ENCODE measurements around the gene RCN2.
A peak's percentile ranks its signal among the peaks of the same experiment; 100 is the strongest.
"Not testable (repeated sequence)": the region's sequence is repeated elsewhere in the genome, so short reads cannot be mapped to it uniquely, and the experiment has no call there.

Gene RCN2, protein sequence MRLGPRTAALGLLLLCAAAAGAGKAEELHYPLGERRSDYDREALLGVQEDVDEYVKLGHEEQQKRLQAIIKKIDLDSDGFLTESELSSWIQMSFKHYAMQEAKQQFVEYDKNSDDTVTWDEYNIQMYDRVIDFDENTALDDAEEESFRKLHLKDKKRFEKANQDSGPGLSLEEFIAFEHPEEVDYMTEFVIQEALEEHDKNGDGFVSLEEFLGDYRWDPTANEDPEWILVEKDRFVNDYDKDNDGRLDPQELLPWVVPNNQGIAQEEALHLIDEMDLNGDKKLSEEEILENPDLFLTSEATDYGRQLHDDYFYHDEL

GRCh38 chr15:76931397-76932134 is at the start of gene RCN2:
RCN2 (plus strand) TSS chr15:76931749; CDS start chr15:76931842, 93 bp downstream.
- peak; percentile 83 for DNase-seq (ENCODE audit: low read depth)

DNA sequence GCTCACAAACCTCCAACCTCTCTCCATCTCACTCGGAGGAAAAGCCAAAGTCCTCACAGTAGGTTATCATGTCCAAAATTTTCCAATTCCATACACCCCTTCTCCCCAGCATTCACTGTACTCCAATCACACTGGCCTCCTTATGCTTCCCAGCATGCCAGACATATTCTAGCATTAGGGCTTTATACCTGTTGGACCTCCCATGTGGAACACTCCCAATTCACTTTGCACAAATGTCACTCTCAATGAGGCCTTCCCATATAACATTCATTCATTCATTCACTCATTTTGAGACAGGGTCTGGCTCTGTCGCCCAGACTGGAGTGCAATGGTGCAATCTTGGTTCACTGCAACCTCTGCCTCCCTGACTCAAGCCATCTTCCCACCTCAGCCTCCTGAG is 46.3 kb upstream of the RCN2 start:
- no peak for DNase-seq (ENCODE audit: low read depth)

DNA sequence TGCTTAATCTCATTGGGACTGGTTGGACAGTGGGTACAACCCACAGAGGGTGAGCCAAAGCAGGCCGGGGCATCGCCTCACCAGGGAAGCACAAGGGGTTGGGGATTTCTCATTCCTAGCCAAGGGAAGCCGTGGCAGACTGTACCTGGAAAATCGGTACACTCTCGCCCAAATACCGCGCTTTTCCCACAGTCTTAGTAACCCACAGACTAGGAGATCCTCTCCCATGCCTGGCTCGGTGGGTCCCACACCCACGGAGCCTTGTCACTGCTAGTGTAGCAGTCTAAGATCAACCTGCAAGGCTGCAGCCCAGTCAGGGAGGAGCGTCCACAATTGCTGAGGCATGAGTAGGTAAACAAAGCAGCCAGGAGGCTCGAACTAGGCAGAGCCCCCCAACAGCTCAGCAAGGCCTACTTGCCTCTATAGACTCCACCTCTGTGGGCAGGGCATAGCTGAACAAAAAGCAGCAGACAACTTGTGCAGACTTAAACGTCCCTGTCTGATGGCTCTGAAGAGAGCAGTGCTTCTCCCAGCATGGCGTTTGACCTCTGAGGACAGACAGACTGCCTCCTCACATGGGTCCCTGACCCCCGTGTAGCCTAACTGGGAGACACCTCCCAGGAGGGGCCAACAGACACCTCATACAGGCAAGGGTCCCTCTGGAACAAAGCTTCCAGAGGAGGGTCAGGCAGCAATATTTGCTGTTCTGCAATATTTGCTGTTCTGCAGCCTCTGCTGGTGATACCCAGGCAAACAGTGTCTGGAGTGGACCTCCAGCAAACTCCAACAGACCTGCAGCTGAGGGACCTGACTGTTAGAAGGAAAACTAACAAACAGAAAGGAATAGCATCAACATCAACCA is 44.0 kb upstream of the RCN2 start:
- not testable (repeated sequence) for DNase-seq (ENCODE audit: low read depth)

DNA sequence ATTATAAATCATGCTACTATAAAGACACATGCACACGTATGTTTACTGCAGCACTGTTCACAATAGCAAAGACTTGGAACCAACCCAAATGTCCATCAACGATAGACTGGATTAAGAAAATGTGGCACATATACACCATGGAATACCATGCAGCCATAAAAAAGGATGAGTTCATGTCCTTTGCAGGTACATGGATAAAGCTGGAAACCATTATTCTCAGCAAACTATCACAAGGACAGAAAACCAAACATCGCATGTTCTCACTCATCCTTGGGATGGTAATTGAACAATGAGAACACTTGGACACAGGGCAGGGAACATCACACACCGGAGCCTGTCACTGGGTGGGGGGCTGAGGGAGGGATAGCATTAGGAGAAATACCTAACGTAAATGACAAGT is 38.7 kb upstream of the RCN2 start:
- DNase-seq (ENCODE audit: low read depth) = not testable (repeated sequence)

- DNase-seq (ENCODE audit: low read depth) = no peak
Measured at GRCh38 chr15:76894174-76894573, 37.4 kb upstream of the RCN2 start.

DNA sequence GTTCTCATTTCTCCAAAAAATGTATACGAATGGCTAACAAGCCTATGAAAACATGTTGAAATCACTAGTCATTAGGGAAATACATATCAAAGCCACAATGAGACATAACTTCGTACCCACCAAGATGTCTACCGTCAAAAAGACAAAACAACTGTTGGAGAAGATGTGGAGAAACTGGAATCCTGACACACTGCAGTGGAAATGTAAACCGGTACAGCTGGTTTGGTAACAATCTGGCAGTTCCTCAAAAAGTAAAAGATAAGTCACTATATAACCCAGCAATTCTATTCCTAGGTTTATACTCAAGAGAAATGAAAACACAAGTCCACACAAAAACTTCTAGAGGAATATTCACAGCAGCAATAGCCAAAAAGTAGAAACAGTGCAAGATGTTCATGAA is 33.4 kb upstream of the RCN2 start:
- DNase-seq (ENCODE audit: low read depth) = no peak

GRCh38 chr15:76899176-76899930 is 32.2 kb upstream of the RCN2 start:
- not testable (repeated sequence) for DNase-seq (ENCODE audit: low read depth)

DNA sequence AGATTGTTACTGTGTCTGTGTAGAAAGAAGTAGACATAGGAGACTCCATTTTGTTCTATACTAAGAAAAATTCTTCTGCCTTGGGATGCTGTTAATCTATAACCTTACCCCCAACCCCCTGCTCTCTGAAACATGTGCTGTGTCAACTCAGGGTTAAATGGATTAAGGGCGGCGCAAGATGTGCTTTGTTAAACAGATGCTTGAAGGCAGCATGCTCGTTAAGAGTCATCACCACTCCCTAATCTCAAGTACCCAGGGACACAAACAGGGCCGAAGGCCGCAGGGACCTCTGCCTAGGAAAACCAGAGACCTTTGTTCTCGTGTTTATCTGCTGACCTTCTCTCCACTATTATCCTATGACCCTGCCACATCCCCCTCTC is 31.6 kb upstream of the RCN2 start:
- DNase-seq (ENCODE audit: low read depth) = not testable (repeated sequence)

DNA sequence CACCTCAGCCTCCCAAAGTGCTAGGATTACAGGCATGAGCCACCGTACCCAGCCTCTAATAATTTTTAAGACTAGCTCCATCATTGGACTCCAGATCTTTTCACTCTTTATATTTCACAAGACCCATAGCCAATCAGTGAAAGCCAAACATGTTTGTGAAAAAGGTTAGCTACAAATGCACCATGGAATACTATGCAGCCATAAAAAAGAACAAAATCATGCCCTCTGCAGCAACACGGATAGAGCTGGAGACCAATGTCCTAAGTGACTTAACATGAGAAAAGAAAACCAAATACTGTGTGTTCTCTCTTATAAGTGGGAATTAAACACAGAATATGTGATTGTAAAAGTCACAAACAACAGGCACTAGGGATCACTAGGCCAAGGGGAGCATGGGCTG is 29.6 kb upstream of the RCN2 start:
- no peak for DNase-seq (ENCODE audit: low read depth)

GRCh38 chr15:76903251-76903681 is 28.3 kb upstream of the RCN2 start:
- no peak for DNase-seq (ENCODE audit: low read depth)

GRCh38 chr15:76904461-76905012 is 27.0 kb upstream of the RCN2 start:
- DNase-seq (ENCODE audit: low read depth) = peak; percentile 9

- peak; percentile 88 for DNase-seq (ENCODE audit: low read depth)
Measured at GRCh38 chr15:76905013-76905839, 26.3 kb upstream of the RCN2 start, which contains the start of gene SCAPER. SCAPER (minus strand) TSS chr15:76905340; CDS start chr15:76883817, 21,523 bp downstream.

GRCh38 chr15:76905855-76906254 is 25.7 kb upstream of the RCN2 start:
- no peak for DNase-seq (ENCODE audit: low read depth)

DNA sequence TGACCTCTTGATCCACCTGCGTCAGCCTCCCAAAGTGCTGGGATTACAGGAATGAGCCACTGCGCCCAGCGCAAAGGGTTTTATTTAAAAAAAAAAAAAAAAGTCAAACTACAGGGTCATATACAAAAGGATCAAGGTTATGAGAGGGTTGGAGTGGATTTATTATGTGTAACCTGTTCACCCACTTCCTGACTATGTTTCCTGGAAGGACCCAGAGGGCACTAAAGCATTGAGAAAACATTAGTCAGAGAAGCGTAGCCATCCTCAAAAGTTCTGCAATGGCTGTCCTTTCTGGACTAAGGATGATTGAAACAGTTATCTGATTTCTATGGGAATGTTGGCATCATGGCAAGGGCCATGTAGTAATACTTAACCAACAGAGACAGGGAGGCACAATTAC is 19.1 kb upstream of the RCN2 start:
- DNase-seq (ENCODE audit: low read depth) = no peak

DNA sequence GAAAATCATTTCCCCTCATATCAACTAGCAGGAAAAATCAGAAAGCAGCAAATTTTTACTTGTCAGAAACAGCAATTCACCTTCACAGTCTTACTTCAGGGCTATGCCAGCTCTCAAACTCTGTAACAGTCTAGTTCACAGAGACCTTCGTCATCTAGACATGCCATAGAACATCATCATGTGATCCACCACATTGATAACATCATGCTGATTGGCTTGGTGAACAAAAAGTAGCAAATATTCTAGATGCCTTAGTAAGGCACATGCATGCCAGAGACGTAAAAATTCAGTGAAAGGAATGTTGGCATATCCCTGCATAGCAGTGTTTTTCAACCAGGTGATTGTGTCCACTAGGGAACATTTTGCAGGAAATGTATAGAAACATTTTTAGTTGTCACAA is 17.8 kb upstream of the RCN2 start:
- DNase-seq (ENCODE audit: low read depth) = no peak

- no peak for DNase-seq (ENCODE audit: low read depth)
Measured at GRCh38 chr15:76916369-76916768, 15.2 kb upstream of the RCN2 start.

GRCh38 chr15:76928201-76928600 is 3.3 kb upstream of the RCN2 start:
- no peak for DNase-seq (ENCODE audit: low read depth)

DNA sequence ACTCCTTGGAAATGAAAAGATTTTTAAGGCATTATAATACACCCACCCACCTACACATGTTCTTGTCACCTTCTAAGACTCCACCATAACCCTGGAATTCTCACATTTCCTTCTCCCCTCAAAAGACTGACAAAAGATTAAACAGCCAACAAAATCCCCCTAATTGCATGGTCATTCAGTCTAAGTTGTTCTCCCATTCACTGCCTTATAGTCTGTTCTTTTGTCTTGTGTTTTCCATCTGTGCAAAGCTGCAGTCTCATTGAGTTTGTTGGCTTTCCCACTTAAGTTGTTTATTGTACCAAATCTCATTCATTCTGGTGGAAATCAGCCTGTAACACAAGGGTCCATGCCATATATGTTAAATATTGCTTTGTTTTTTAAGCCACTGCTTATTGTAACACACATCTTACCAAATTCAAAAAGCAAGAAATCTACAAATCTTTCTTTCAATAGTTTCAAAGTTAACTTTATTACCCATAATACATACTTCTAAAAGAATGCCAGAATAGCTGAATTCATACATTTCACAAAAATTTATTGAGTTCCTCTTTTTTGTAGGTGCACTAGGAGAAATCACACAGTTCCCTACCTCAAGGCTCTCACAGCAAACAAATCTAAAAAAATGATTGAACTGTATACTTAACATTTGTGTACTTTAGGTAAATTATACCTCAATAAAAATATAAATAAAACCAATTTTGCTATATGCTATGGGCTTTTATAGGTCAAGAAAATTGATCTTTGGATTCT is 2.4 kb upstream of the RCN2 start:
- no peak for DNase-seq (ENCODE audit: low read depth)

DNA sequence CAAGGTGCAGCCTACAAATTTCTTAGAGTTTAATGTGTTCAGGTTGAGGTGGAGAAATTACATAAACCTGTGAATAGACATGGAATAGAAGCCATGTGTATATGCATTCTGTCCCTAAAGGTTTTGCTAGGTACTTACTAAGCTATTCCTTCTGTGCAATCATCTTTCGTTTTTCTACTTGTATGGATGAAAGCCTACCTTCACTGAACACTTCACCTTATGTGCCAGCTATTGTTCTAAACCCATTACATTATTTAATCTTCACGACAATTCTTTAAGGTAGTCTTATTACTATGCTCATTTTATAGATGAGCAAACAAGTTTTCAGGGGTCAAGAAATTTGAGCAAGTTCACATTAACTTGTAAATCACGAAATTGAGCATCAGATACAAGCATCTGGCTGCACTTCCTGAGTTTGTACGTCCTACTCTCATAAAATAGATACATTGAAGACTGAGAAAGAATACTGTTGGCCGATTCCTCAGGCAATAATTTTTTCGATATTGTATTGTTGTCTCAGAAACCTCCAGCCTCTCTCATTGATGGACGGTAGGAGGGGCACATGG is 635 bp upstream of the RCN2 start:
- no peak for DNase-seq (ENCODE audit: low read depth)

Data from activated T-cell treated with anti-CD3 and anti-CD28 coated beads for 1 hour (primary cell).